Mesothelial cell of epicardium (in vitro differentiated cells): ENCODE data around the gene DNPH1. TPM values are rescaled to one million over a fixed set of nuclear protein-coding genes. Genes with fewer than 3 reads are reported as not detected.

Experiments
- DNase-seq, 2 experiments: peaks; one replicate each; pipeline ENCODE4 v3.0.0; 2021; ENCODE audit warnings: low spot score in 2 of 2; ENCODE audit not compliant: unreplicated experiment in 2 of 2
- H3K27ac Mint-ChIP-seq: 2 replicates; pipeline ENCODE4 v1.8.0; 2021; ENCODE audit warnings: mixed read lengths
- H3K27me3 Mint-ChIP-seq: 2 replicates; pipeline ENCODE4 v1.8.0; 2021; ENCODE audit warnings: low read depth, mixed read lengths
- H3K36me3 Mint-ChIP-seq: 2 replicates; pipeline ENCODE4 v1.8.0; 2021; ENCODE audit warnings: mixed read lengths
- H3K4me1 Mint-ChIP-seq: 2 replicates; pipeline ENCODE4 v1.8.0; 2021; ENCODE audit warnings: mixed read lengths
- H3K4me3 Mint-ChIP-seq: 2 replicates; pipeline ENCODE4 v1.8.0; 2021; ENCODE audit warnings: mild to moderate bottlenecking, moderate library complexity, mixed read lengths
- H3K9me3 Mint-ChIP-seq: 2 replicates; pipeline ENCODE4 v1.8.0; 2021; ENCODE audit warnings: mixed read lengths
- total RNA-seq: library from RNA; stranded (reverse); gene quantifications from 3 replicates; pipeline ENCODE4 v1.2.1, GENCODE V29; 2021
- TF ChIP-seq, protein P1 (sequence below): fragments of 200-600 bp; sonication (generic); IDR thresholded peaks from one replicate; pipeline ENCODE4 v1.5.0; 2021; ENCODE audit warnings: antibody characterized with exemption; ENCODE audit not compliant: unreplicated experiment

The DNPH1 gene
- total RNA-seq, 1 donor from 2014 or later = 52.3 TPM

DNA sequence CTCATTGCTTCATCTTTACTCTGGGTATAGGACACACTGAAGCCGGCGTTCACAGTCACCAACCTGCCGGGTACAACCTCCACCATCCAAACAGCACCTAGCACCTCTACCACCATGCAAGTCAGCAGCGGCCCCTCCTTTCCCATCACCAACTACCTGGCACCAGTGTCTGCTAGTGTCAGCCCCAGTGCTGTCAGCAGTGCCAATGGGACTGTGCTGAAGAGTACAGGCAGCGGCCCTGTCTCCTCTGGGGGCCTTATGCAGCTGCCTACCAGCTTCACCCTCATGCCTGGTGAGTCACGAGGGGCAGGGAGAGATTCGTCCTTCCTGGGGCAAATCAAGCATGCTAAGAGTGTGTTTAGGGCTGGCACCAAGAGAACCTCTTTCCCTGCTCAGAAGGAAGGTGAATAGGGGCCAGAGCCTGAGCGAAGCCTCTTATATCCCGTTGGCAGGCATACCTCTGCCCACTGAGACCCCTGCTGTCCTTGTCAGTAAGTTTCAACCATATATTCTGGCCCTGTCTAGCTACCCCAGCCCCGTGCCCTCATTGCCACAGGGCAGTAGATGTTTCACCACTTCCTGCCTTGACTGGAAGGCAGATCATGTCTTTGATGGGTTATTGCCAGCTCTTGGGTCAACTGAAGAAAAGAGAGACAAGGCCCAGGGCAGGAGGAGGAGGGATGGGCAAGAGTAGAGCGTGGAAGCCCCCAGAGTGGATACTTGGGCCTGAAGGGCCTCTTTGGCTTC lies 53.4 kb downstream of the DNPH1 start:
- Mint-ChIP-seq H3K9me3 (no peaks in the 10 kb centered on the region), H3K4me1 (peaks cover 25% of the 10 kb centered on the region), H3K27ac (no peak overlapping the region), H3K36me3 (peaks cover 6% of the 10 kb centered on the region), H3K27me3 (no peaks in the 10 kb centered on the region), H3K4me3 (no peak overlapping the region)
- TF ChIP-seq, protein P1, sequence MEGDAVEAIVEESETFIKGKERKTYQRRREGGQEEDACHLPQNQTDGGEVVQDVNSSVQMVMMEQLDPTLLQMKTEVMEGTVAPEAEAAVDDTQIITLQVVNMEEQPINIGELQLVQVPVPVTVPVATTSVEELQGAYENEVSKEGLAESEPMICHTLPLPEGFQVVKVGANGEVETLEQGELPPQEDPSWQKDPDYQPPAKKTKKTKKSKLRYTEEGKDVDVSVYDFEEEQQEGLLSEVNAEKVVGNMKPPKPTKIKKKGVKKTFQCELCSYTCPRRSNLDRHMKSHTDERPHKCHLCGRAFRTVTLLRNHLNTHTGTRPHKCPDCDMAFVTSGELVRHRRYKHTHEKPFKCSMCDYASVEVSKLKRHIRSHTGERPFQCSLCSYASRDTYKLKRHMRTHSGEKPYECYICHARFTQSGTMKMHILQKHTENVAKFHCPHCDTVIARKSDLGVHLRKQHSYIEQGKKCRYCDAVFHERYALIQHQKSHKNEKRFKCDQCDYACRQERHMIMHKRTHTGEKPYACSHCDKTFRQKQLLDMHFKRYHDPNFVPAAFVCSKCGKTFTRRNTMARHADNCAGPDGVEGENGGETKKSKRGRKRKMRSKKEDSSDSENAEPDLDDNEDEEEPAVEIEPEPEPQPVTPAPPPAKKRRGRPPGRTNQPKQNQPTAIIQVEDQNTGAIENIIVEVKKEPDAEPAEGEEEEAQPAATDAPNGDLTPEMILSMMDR = no peak
- DNase-seq = no peak

Other genes starting within 250 kb of the DNPH1 start
- gene PPP2R5D, start 244.9 kb downstream of the DNPH1 start, total RNA-seq = 45.1 to 46.3 TPM (median 46.2 TPM) in 3 replicates
- gene MEA1, start 215.5 kb downstream of the DNPH1 start, total RNA-seq = 56.3 to 64.2 TPM (median 60.1 TPM) in 3 replicates
- gene KLHDC3, start 215.2 kb downstream of the DNPH1 start, total RNA-seq = 88.3 to 97.3 TPM (median 95.1 TPM) in 3 replicates
- 44.2 to 45.9 TPM (median 45.1 TPM) in 3 replicates for gene RRP36, start 207.9 kb downstream of the DNPH1 start, total RNA-seq
- gene CUL7, start 175.6 kb downstream of the DNPH1 start, total RNA-seq = 88.0 to 90.9 TPM (median 90.6 TPM) in 3 replicates
- gene MRPL2, start 170.0 kb downstream of the DNPH1 start, total RNA-seq = 50.5 to 55.5 TPM (median 54.9 TPM) in 3 replicates
- gene KLC4, start 169.8 kb downstream of the DNPH1 start, total RNA-seq = 61.9 to 69.2 TPM (median 69.0 TPM) in 3 replicates
- 303 to 313 TPM (median 308 TPM) in 3 replicates for gene PTK7, start 153.2 kb downstream of the DNPH1 start, total RNA-seq
- 52.0 to 52.8 TPM (median 52.2 TPM) in 3 replicates for gene SRF, start 58.2 kb downstream of the DNPH1 start, total RNA-seq
- gene CUL9, start 47.3 kb downstream of the DNPH1 start, total RNA-seq = 65.5 to 72.1 TPM (median 71.6 TPM) in 3 replicates
- 0.29 to 0.34 TPM (median 0.29 TPM) in 3 replicates for gene TTBK1, start 14.0 kb upstream of the DNPH1 start, total RNA-seq
- not detected in 3 replicates for gene SLC22A7, start 68.8 kb upstream of the DNPH1 start, total RNA-seq
- 2.2 to 3.4 TPM (median 2.9 TPM) in 3 replicates for gene CRIP3, start 79.3 kb upstream of the DNPH1 start, total RNA-seq
- 26.9 to 29.0 TPM (median 28.1 TPM) in 3 replicates for gene ZNF318, start 140.2 kb upstream of the DNPH1 start, total RNA-seq
- 55.8 to 60.2 TPM (median 60.1 TPM) in 3 replicates for gene ABCC10, start 198.1 kb upstream of the DNPH1 start, total RNA-seq
- 3.5 to 4.7 TPM (median 4.1 TPM) in 3 replicates for gene DLK2, start 226.1 kb upstream of the DNPH1 start, total RNA-seq
- 45.9 to 52.7 TPM (median 49.7 TPM) in 3 replicates for gene TJAP1, start 248.1 kb upstream of the DNPH1 start, total RNA-seq